Spleen (tissue), 11 donors: ENCODE results near the gene TRIM63. TPM values are rescaled to one million over a fixed set of nuclear protein-coding genes. Genes with fewer than 3 reads are reported as not detected.

Source experiments
- DNase-seq: peaks from one replicate; pipeline ENCODE4 v3.0.0-alpha.2; 2020
- H3K27ac ChIP-seq, 8 donors: fragments of 200-600 bp; sonication (generic) in 7 of 8; 1 replicate in 4 of 8; 2 replicates in 4 of 8; pipeline versions ENCODE4 v1.5.0 to v1.8.0; 2016 to 2021; ENCODE audit warnings: inconsistent platforms in 4 of 8, mild to moderate bottlenecking in 4 of 8, moderate library complexity in 1 of 8
- H3K27me3 ChIP-seq, 7 donors: fragments of 200-600 bp; sonication (generic) in 6 of 7; replicated peaks in 1 of 7; 1 replicate in 4 of 7; 2 replicates in 3 of 7; pipeline versions ENCODE4 v1.5.0 to v1.8.0; 2016 to 2021; ENCODE audit warnings: inconsistent platforms in 3 of 7, mild to moderate bottlenecking in 1 of 7
- H3K36me3 ChIP-seq, 6 donors: fragments of 200-600 bp; sonication (generic) in 5 of 6; 1 replicate in 4 of 6; 2 replicates in 2 of 6; pipeline versions ENCODE4 v1.5.0 to v1.8.0; 2016 to 2021; ENCODE audit warnings: inconsistent platforms in 2 of 6
- H3K4me1 ChIP-seq, 6 donors: fragments of 200-600 bp; sonication (generic) in 5 of 6; 1 replicate in 3 of 6; 2 replicates in 3 of 6; pipeline versions ENCODE4 v1.5.0 to v1.8.0; 2016 to 2021; ENCODE audit warnings: inconsistent platforms in 3 of 6
- H3K4me3 ChIP-seq, 8 donors: fragments of 200-600 bp; sonication (generic) in 7 of 8; 1 replicate in 4 of 8; 2 replicates in 4 of 8; pipeline versions ENCODE4 v1.5.0 to v1.8.0; 2016 to 2021; ENCODE audit warnings: inconsistent platforms in 4 of 8, mild to moderate bottlenecking in 4 of 8, moderate library complexity in 2 of 8
- H3K9me3 ChIP-seq, 8 donors: fragments of 200-600 bp; sonication (generic) in 7 of 8; 1 replicate in 4 of 8; 2 replicates in 4 of 8; pipeline versions ENCODE4 v1.5.0 to v1.8.0; 2016 to 2021; ENCODE audit warnings: inconsistent platforms in 4 of 8
- POLR2A ChIP-seq, 3 donors: fragments of 450-650 bp; IDR thresholded peaks; one replicate each; pipeline ENCODE4 v1.5.1; 2017; ENCODE audit warnings: antibody characterized with exemption in 3 of 3, mild to moderate bottlenecking in 1 of 3
- POLR2AphosphoS5 ChIP-seq, 3 donors: sonication (generic); formaldehyde crosslinking; IDR thresholded peaks; one replicate each; pipeline ENCODE4 v1.5.1; 2017; ENCODE audit warnings: antibody characterized with exemption in 3 of 3
- WGBS, 5 donors: extraction: QIAGEN DNeasy Blood & Tissue Kit in 3 of 5; methylation state at CpG; one replicate each; pipeline versions ENCODE4 v1.1.5 to v1.1.7; 2013 to 2018; 5-methylcytosine and 5-hydroxymethylcytosine counted together
- intact Hi-C: fragments of 100-400 bp; cut with DNase I; formaldehyde crosslinking; loops from one replicate; pipeline ENCODE4 v1.15.0; 2023; ENCODE audit warnings: low total_unique reads
- polyA plus RNA-seq, 3 donors: library from polyadenylated mRNA; stranded (reverse); fragments of 200-250 nt; gene quantifications; one replicate each; pipeline ENCODE4 v1.2.1, GENCODE V29; 2013
- total RNA-seq, 7 donors: library from RNA; depleted of rRNA in 3 of 7; stranded (reverse); fragments of >200 nt in 3 of 7; fragmentation: NEBNext Ultra II Directional in 4 of 7; extraction: Animal tissue kit (Norgen Biotek cat#: 25700) in 4 of 7; gene quantifications; one replicate each; pipeline versions ENCODE4 v1.1.0 to v1.2.1, GENCODE V29; 2016 to 2021
- TF ChIP-seq, protein P1 (sequence below), 11 experiments: fragments of 200-600 bp in 7 of 11; fragments of 450-650 bp in 4 of 11; sonication (generic) in 4 of 11; IDR thresholded peaks in 8 of 11; conservative IDR thresholded peaks in 3 of 11; 1 replicate in 7 of 11; 2 replicates in 4 of 11; pipeline versions ENCODE4 v1.4.0 to v1.8.0; 2016 to 2021; ENCODE audit warnings: antibody characterized with exemption in 11 of 11, inconsistent platforms in 4 of 11, mild to moderate bottlenecking in 1 of 11
- donor health status: healthy with polysubstance abuse.
- donor health status: DM: no; HTN: no; CAD: no; lungs with moderate emphysema.
- donor health status: DM: no; HTN: no; CAD: no.
- donor health status: Bipolar disorder and iron deficiency.
- donor health status: healthy.
- donor health status: DM: no; HTN: no; CAD: no.
- donor health status: DM: yes; HTN: yes; CAD: no.

The TRIM63 gene
- total and polyA plus RNA-seq, 10 donors, result 0.13 to 0.61 (median 0.30) TPM; not detected in 5

DNA sequence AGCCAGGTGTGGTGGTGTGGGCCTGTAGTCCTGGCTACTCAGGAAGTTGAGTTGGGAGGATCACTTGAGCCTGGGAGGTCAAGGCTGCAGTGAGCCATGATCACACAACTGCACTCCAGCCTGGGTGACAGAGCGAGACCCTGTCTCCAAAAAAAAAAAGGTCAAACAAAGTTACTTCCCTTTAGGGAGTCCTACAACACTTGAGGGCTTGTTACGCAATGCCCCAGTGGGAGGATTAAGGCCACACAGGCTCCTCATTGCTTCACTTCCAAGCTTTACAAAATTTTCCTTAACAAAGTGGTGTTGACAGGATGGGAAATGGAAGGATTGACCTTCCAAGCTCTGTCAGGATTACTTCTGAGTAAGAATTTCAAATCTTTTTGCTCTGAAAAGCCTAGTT, 52.1 kb downstream of the TRIM63 start:
- intact Hi-C loops, result no loop called here
- Histone ChIP-seq H3K27me3 (no peaks in the 10 kb centered on the region), H3K9me3 (no peaks in the 10 kb centered on the region), H3K4me3 (no peak overlapping the region), H3K4me1 (peaks cover 4 to 55% (median 38%) of the 10 kb centered on the region in 6 donors), H3K27ac (peak overlapping the region in 7 of 8 donors; percentile 1 to 72 (median 68)), H3K36me3 (no peaks in the 10 kb centered on the region)
- WGBS, 5 donors, result 33 to 72% (median 45%) methylated on average over 2 of the region's 2 CpGs
- peak; percentile 44 for DNase-seq
- TF ChIP-seq POLR2A (IDR thresholded peaks at IDR 0.05) (no peak), POLR2AphosphoS5 (IDR thresholded peaks at IDR 0.05) (peak in 1 of 3 donors; percentile 67)
- TF ChIP-seq, protein P1, sequence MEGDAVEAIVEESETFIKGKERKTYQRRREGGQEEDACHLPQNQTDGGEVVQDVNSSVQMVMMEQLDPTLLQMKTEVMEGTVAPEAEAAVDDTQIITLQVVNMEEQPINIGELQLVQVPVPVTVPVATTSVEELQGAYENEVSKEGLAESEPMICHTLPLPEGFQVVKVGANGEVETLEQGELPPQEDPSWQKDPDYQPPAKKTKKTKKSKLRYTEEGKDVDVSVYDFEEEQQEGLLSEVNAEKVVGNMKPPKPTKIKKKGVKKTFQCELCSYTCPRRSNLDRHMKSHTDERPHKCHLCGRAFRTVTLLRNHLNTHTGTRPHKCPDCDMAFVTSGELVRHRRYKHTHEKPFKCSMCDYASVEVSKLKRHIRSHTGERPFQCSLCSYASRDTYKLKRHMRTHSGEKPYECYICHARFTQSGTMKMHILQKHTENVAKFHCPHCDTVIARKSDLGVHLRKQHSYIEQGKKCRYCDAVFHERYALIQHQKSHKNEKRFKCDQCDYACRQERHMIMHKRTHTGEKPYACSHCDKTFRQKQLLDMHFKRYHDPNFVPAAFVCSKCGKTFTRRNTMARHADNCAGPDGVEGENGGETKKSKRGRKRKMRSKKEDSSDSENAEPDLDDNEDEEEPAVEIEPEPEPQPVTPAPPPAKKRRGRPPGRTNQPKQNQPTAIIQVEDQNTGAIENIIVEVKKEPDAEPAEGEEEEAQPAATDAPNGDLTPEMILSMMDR (IDR thresholded peaks at IDR 0.05 in 8 of 11, conservative IDR thresholded peaks at IDR 0.05 in 3 of 11), result no peak

DNA sequence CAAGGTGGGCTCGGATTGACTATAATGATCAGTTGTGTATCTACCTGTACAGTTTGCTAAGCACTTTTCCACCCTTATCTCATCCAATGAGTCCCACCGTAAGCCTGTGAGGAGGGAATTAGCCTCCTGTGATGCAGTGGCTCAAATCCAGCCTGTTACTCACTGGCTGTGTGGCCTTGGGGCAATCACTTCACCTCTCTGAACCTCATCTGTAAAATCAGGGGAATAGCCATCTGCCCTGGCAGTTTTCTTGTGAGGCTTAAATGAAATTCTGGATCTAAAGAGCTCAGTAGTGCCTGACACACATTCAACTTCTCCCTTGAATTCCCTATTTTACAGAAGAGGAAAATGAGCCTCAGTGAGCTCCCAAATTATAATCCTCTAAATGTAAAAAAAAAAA, 53.3 kb downstream of the TRIM63 start:
- Histone ChIP-seq H3K27me3 (no peaks in the 10 kb centered on the region), H3K27ac (peak overlapping the region in 3 of 8 donors; percentile 4 to 68 (median 9)), H3K9me3 (no peaks in the 10 kb centered on the region), H3K4me1 (peaks cover 4 to 50% (median 34%) of the 10 kb centered on the region in 6 donors), H3K36me3 (no peaks in the 10 kb centered on the region), H3K4me3 (no peak overlapping the region)
- WGBS, 5 donors, result 76 to 96% (median 95%) methylated on average over 2 of the region's 2 CpGs
- intact Hi-C loops, result no loop called here
- TF ChIP-seq, protein P1 (IDR thresholded peaks at IDR 0.05 in 8 of 11, conservative IDR thresholded peaks at IDR 0.05 in 3 of 11), result no peak
- TF ChIP-seq POLR2AphosphoS5 (IDR thresholded peaks at IDR 0.05), result no peak
- DNase-seq, result no peak

DNA sequence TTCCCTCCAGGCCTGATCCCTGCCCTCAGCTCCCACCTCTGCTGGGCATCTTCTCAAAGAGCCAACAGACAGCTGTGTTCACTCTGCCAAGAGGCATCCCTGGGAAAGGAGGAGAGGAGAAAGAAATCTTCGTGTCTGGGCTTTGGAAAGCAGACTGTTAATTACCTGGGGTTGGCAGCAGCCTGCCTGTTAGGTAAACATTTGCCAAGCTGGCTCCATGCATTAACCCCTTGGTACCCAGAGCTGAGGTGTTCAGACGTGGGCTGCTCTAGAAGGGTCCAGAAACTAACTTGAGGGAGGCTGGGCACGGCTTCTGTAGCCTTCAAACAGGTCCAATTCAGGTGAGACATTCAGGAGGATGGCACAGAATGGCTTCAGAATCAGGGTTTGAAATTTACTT, 54.6 kb downstream of the TRIM63 start:
- WGBS, 5 donors, result 75 to 83% (median 80%) methylated on average over 3 of the region's 3 CpGs
- peaks cover 0 to 39% (median 22%) of the 10 kb centered on the region in 6 donors for H3K4me1 ChIP-seq
- H3K27me3 ChIP-seq, result no peaks in the 10 kb centered on the region
- H3K27ac ChIP-seq, result no peak overlapping the region
- DNase-seq, result peak; percentile 19
- H3K9me3 ChIP-seq, result no peaks in the 10 kb centered on the region
- intact Hi-C loops, result no loop called here
- no peak overlapping the region for H3K4me3 ChIP-seq
- H3K36me3 ChIP-seq, result no peaks in the 10 kb centered on the region
- TF ChIP-seq, protein P1 (IDR thresholded peaks at IDR 0.05 in 8 of 11, conservative IDR thresholded peaks at IDR 0.05 in 3 of 11), result no peak
- TF ChIP-seq POLR2AphosphoS5 (IDR thresholded peaks at IDR 0.05) (no peak), POLR2A (IDR thresholded peaks at IDR 0.05) (no peak)

DNA sequence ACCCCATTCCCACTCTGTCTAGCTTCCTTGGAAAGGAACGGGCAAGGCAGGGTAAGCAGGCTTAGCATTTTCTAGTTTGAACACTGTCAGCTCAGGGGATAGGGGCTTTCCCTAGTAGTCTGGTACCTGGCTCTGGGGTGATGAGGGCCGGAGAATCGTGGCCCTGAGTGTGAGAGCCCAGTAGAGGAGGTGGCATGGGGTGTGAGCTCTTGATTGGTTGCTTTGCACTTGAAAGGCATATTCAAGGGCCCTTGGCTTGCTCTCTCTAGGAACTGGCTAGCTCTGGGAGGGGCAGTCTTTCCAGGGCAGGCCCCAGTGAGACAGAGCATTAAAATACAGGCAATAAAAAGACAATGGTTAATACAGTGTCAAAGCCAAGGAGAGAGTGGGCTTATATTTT, 56.6 kb downstream of the TRIM63 start:
- intact Hi-C loops, result no loop called here
- H3K4me1 ChIP-seq, result peaks cover 0 to 19% (median 4%) of the 10 kb centered on the region in 6 donors
- no peak overlapping the region for H3K27ac ChIP-seq
- H3K4me3 ChIP-seq, result no peak overlapping the region
- no peaks in the 10 kb centered on the region for H3K36me3 ChIP-seq
- 68 to 88% (median 79%) methylated on average over 3 of the region's 3 CpGs for WGBS, 5 donors
- no peaks in the 10 kb centered on the region for H3K27me3 ChIP-seq
- no peaks in the 10 kb centered on the region for H3K9me3 ChIP-seq
- TF ChIP-seq, protein P1 (IDR thresholded peaks at IDR 0.05 in 8 of 11, conservative IDR thresholded peaks at IDR 0.05 in 3 of 11), result no peak
- no peak for TF ChIP-seq POLR2AphosphoS5 (IDR thresholded peaks at IDR 0.05)
- TF ChIP-seq POLR2A (IDR thresholded peaks at IDR 0.05), result no peak
- peak; percentile 21 for DNase-seq
